Esophagus squamous epithelium (tissue), 5 donors: ENCODE data around the gene TPRKB. TPM values are rescaled to one million over a fixed set of nuclear protein-coding genes. Genes with fewer than 3 reads are reported as not detected.
A peak's percentile ranks its signal among the peaks of the same experiment; 100 is the strongest.
"Not testable (repeated sequence)": the region's sequence is repeated elsewhere in the genome, so short reads cannot be mapped to it uniquely, and the experiment has no call there.

Source experiments
- DNase-seq: peaks from one replicate; lab custom pipeline; 2025; lab: John Stamatoyannopoulos, UW
- H3K27ac ChIP-seq, 4 donors: fragments of 200-600 bp; sonication (generic); one replicate each; pipeline ENCODE4 v1.5.1; 2016 to 2019; ENCODE audit warnings: mild to moderate bottlenecking in 1 of 4
- H3K27me3 ChIP-seq, 4 donors: fragments of 200-600 bp; sonication (generic); 1 replicate in 3 of 4; 2 replicates in 1 of 4; pipeline versions ENCODE4 v1.5.1 to v1.6.0; 2017 to 2021; ENCODE audit warnings: antibody characterized with exemption in 1 of 4
- H3K36me3 ChIP-seq, 3 donors: fragments of 200-600 bp; sonication (generic); one replicate each; pipeline ENCODE4 v1.5.1; 2016 to 2019
- H3K4me1 ChIP-seq, 3 donors: fragments of 200-600 bp; sonication (generic); one replicate each; pipeline ENCODE4 v1.5.1; 2017 to 2019
- H3K4me3 ChIP-seq, 4 donors: fragments of 200-600 bp; sonication (generic); 1 replicate in 3 of 4; 2 replicates in 1 of 4; pipeline ENCODE4 v1.5.1; 2016 to 2019; ENCODE audit warnings: mild to moderate bottlenecking in 2 of 4, moderate library complexity in 1 of 4
- H3K9me3 ChIP-seq, 3 donors: fragments of 200-600 bp; sonication (generic); one replicate each; pipeline ENCODE4 v1.5.1; 2016 to 2019
- CTCF ChIP-seq, 6 experiments: fragments of 450-650 bp in 4 of 6; fragments of 200-600 bp in 2 of 6; sonication (generic) in 2 of 6; IDR thresholded peaks; one replicate each; pipeline ENCODE4 v1.5.1; 2016 to 2019; ENCODE audit warnings: antibody characterized with exemption in 6 of 6, mild to moderate bottlenecking in 4 of 6, moderate library complexity in 4 of 6
- POLR2A ChIP-seq, 4 donors: fragments of 450-650 bp; IDR thresholded peaks; one replicate each; pipeline ENCODE4 v1.6.1; 2017; ENCODE audit warnings: antibody characterized with exemption in 4 of 4, mild to moderate bottlenecking in 4 of 4, moderate library complexity in 3 of 4
- WGBS, 2 donors: methylation state at CpG; one replicate each; pipeline ENCODE4 v1.1.5; 2018; 5-methylcytosine and 5-hydroxymethylcytosine counted together
- intact Hi-C: fragments of 100-400 bp; cut with DNase I; formaldehyde crosslinking; loops from one replicate; pipeline ENCODE4 v1.15.0; 2022
- total RNA-seq, 4 donors: library from RNA; depleted of rRNA; stranded (reverse); fragments of >200 nt; gene quantifications; one replicate each; pipeline ENCODE4 v1.1.0, GENCODE V29; 2016
- donor health status: DM: yes; HTN: yes; CAD: no.

TPRKB gene
- total RNA-seq, 4 donors from 2014 or later, result 23.3 to 49.8 (median 44.9) TPM

GRCh38 chr2:73690372-73691088, 46.6 kb downstream of the TPRKB start:
- not testable (repeated sequence) for DNase-seq, H3K4me3 ChIP-seq, H3K9me3 ChIP-seq, H3K27me3 ChIP-seq, H3K27ac ChIP-seq, H3K4me1 ChIP-seq, H3K36me3 ChIP-seq
- TF ChIP-seq CTCF (IDR thresholded peaks at IDR 0.05), result peak in 5 of 6 experiments; percentile 15 to 54 (median 34)
- 37 to 66% methylated on average over 3 to 4 of the region's 4 CpGs for WGBS, 2 donors
- intact Hi-C loops, result loop anchor here (10.0 kb wide), 1 partner anchor 84 kb away; no protein-coding TSS in a partner anchor

GRCh38 chr2:73688494-73688893, 48.7 kb downstream of the TPRKB start:
- 82 to 86% methylated on average over 5 of the region's 5 CpGs for WGBS, 2 donors
- H3K9me3 ChIP-seq, intact Hi-C loops, H3K4me1 ChIP-seq, H3K27me3 ChIP-seq, H3K36me3 ChIP-seq, H3K4me3 ChIP-seq, DNase-seq, H3K27ac ChIP-seq: not testable (repeated sequence)

- intact Hi-C loops, result no loop called here
- 81 to 87% methylated on average over 2 to 4 of the region's 4 CpGs for WGBS, 2 donors
- Histone ChIP-seq H3K36me3 (no peaks in the 10 kb centered on the region), H3K27me3 (no peaks in the 10 kb centered on the region), H3K9me3 (no peaks in the 10 kb centered on the region), H3K4me3 (no peak overlapping the region), H3K27ac (no peak overlapping the region), H3K4me1 (no peaks in the 10 kb centered on the region)
- TF ChIP-seq CTCF (IDR thresholded peaks at IDR 0.05) (no peak), POLR2A (IDR thresholded peaks at IDR 0.05) (no peak)
- DNase-seq, result no peak
Observed at GRCh38 chr2:73685764-73686438, 51.2 kb downstream of the TPRKB start.

- H3K36me3 ChIP-seq, intact Hi-C loops, H3K27ac ChIP-seq, H3K4me1 ChIP-seq, H3K9me3 ChIP-seq, H3K27me3 ChIP-seq, DNase-seq, H3K4me3 ChIP-seq: not testable (repeated sequence)
- 47 to 49% methylated on average over 9 of the region's 9 CpGs for WGBS, 2 donors
Observed at GRCh38 chr2:73684905-73685304, 52.2 kb downstream of the TPRKB start.

GRCh38 chr2:73684325-73684724, 52.8 kb downstream of the TPRKB start:
- H3K4me3 ChIP-seq, DNase-seq, H3K4me1 ChIP-seq, H3K9me3 ChIP-seq, intact Hi-C loops, H3K27ac ChIP-seq, H3K36me3 ChIP-seq, H3K27me3 ChIP-seq: not testable (repeated sequence)
- WGBS, 2 donors, result 60% methylated on average over 1 of the region's 1 CpG; no CpG with 5 or more reads in 1 of the 2 donors

GRCh38 chr2:73679951-73680571, 57.1 kb downstream of the TPRKB start:
- H3K27ac ChIP-seq, H3K9me3 ChIP-seq, H3K27me3 ChIP-seq, H3K4me1 ChIP-seq, H3K36me3 ChIP-seq, H3K4me3 ChIP-seq, intact Hi-C loops, DNase-seq: not testable (repeated sequence)
- WGBS, 2 donors, result 5 to 19% methylated on average over 4 of the region's 5 CpGs
- peak in 5 of 6 experiments; percentile 8 to 49 (median 39) for TF ChIP-seq CTCF (IDR thresholded peaks at IDR 0.05)

Other genes with a start within 250 kb of the TPRKB start
- gene NAT8, start 94.9 kb downstream of the TPRKB start, total RNA-seq, result not detected
- gene DUSP11, start 42.8 kb upstream of the TPRKB start, total RNA-seq, result 10 to 100 TPM; 24.5 to 48.2 (median 41.0) TPM
- not detected for gene C2orf78, start 46.8 kb upstream of the TPRKB start, total RNA-seq
- gene STAMBP, start 91.6 kb upstream of the TPRKB start, total RNA-seq, result 10 to 100 TPM; 23.5 to 36.8 (median 32.5) TPM
- 100 to 1,000 TPM in 3 of 4 donors, 10 to 100 TPM in 1; 37.7 to 809 (median 109) TPM for gene ACTG2, start 155.7 kb upstream of the TPRKB start, total RNA-seq
- gene DGUOK, start 189.5 kb upstream of the TPRKB start, total RNA-seq, result 10 to 100 TPM; 23.5 to 53.4 (median 40.2) TPM
- 10 to 100 TPM in 3 of 4 donors, 1 to 10 TPM in 1; 6.6 to 20.2 (median 16.2) TPM for gene TET3, start 247.6 kb upstream of the TPRKB start, total RNA-seq